Endothelial cell of umbilical vein (primary cell): Measurements from ENCODE around the gene MVB12B.

Source experiments
- EZH2 ChIP-seq: IDR thresholded peaks from 2 replicates; pipeline ENCODE4 v1.6.1; 2012; ENCODE audit warnings: borderline replicate concordance, low read depth, mild to moderate bottlenecking, moderate library complexity, low read length, inconsistent platforms; ENCODE audit not compliant: severe bottlenecking
- GATA2 ChIP-seq: IDR thresholded peaks from 2 replicates; pipeline ENCODE4 v1.7.0; 2011; ENCODE audit warnings: low read depth, mild to moderate bottlenecking, moderate library complexity, mixed read lengths, low read length; ENCODE audit not compliant: insufficient read length, insufficient read depth
- JUN ChIP-seq: IDR thresholded peaks from 2 replicates; pipeline ENCODE4 v1.6.1; 2011; ENCODE audit warnings: borderline replicate concordance, low read depth; ENCODE audit not compliant: insufficient read length, insufficient read depth
- MYC ChIP-seq: IDR thresholded peaks from one replicate; pipeline ENCODE4 v1.6.1; 2011; ENCODE audit warnings: mild to moderate bottlenecking, low read depth, low read length
- POLR2A ChIP-seq: IDR thresholded peaks from 2 replicates; pipeline ENCODE4 v1.6.1; 2012; ENCODE audit warnings: low read depth, mild to moderate bottlenecking, control low read depth, low read length
- POLR2AphosphoS5 ChIP-seq: IDR thresholded peaks from 2 replicates; pipeline ENCODE4 v1.6.1; 2012; ENCODE audit warnings: low read depth, mild to moderate bottlenecking, control low read depth, low read length, moderate library complexity; ENCODE audit not compliant: insufficient read depth
- TF ChIP-seq, protein P1 (sequence below), 2 donors: IDR thresholded peaks; 1 replicate in 1 of 2; 2 replicates in 1 of 2; pipeline ENCODE4 v1.5.1; 2011; ENCODE audit warnings: low read length in 2 of 2, mild to moderate bottlenecking in 2 of 2, moderate library complexity in 2 of 2, control low read depth in 1 of 2, inconsistent platforms in 1 of 2, low read depth in 1 of 2; ENCODE audit not compliant: insufficient read depth in 1 of 2; ENCODE audit errors: extremely low read depth in 1 of 2

DNA sequence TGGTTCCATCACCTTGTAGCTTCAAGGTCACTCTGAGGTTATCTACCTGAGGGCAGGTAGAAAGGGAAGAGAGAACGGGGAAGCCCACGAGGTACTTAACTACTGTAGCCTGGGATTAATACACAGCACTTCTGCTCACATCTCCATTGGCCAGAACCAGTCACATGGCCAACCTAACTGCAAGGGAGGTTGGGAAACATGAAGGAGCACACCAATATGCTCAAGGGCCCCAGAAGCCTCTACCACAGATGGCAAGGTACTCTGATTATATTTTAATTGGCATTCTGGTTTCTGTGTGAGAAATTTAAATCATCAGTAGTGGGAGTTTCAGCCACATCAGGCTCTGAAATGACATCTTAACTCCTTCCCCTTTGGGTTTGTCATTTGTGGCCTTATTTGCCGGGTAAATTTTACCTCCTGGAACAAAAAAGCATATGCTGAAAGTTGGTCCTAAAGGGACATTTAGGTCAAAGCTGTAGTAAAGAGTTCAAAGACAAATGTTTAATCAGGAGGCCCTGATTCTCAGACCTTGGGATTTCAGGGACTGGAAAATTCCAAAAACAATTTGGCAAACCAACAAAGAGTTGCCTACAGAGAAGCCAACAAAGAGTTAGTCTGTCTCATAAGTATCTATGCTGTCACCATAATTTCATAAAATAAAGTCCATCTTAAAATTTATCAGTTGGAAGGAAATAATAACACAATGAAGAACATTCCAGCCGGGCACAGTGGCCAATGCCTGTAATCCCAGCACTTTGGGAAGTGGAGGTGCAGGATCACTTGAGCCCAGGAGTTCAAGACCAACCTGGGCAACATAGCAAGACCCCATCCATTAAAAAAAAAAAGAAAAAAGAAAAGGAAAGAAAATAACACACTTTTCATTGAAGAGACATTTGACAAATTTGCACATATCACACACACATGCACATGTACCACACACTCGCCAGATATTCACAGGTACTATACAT, 13.8 kb upstream of the MVB12B start:
- TF ChIP-seq, protein P1, sequence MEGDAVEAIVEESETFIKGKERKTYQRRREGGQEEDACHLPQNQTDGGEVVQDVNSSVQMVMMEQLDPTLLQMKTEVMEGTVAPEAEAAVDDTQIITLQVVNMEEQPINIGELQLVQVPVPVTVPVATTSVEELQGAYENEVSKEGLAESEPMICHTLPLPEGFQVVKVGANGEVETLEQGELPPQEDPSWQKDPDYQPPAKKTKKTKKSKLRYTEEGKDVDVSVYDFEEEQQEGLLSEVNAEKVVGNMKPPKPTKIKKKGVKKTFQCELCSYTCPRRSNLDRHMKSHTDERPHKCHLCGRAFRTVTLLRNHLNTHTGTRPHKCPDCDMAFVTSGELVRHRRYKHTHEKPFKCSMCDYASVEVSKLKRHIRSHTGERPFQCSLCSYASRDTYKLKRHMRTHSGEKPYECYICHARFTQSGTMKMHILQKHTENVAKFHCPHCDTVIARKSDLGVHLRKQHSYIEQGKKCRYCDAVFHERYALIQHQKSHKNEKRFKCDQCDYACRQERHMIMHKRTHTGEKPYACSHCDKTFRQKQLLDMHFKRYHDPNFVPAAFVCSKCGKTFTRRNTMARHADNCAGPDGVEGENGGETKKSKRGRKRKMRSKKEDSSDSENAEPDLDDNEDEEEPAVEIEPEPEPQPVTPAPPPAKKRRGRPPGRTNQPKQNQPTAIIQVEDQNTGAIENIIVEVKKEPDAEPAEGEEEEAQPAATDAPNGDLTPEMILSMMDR (IDR thresholded peaks at IDR 0.05; ENCODE audit: extremely low read depth in 1 of 2, insufficient read depth in 1 of 2, low read depth in 1 of 2, low read length in 2 of 2), result no peak
- no peak for TF ChIP-seq POLR2A
- TF ChIP-seq POLR2AphosphoS5, result no peak
- no peak for TF ChIP-seq MYC
- TF ChIP-seq EZH2, result no peak
- TF ChIP-seq GATA2, result no peak
- no peak for TF ChIP-seq JUN
